Measurements from ENCODE around the gene CDC42EP4.

The CDC42EP4 gene

DNA sequence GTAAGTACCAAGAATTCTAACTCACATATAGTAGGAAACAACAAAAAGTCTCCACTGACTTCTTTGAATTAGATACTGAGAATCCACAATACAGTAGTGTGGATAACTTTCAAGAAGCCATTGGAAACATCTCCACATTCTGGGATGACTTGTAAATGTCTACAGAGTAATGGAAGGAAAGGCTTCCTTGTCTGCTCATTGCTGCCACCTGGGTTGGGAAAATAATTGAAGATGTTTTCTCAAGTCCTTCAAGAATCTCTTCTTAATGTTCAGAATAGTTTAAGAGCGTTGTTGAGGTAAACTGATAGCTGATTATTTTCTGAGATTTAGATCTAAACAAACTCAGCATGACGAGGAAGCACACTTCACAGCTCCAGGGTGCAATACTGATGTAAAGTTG, 64.1 kb downstream of the CDC42EP4 start:
- no peak for DNase-seq

DNA sequence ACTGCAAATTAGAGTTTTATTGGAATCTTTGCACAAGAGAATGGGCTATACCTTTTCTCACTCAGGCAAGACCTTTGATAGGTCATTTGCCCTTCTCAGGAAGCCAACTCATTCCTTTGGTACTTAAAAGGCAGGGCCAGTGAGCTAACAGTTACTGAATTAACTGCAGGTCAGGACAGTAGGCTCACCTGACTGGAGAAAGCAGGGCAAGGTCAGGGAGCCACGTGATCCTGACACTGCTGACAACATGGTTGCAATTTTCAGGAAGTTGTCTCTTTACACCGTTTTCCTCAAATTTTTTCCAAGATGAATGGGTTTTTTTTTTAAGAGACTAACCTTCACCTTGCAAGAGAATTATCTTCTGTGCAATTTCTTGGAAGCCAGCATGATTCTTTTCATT, 71.2 kb downstream of the CDC42EP4 start:
- DNase-seq: no peak

GRCh38 chr17:73237714-73238113, 74.1 kb downstream of the CDC42EP4 start:
- no peak for DNase-seq

DNA sequence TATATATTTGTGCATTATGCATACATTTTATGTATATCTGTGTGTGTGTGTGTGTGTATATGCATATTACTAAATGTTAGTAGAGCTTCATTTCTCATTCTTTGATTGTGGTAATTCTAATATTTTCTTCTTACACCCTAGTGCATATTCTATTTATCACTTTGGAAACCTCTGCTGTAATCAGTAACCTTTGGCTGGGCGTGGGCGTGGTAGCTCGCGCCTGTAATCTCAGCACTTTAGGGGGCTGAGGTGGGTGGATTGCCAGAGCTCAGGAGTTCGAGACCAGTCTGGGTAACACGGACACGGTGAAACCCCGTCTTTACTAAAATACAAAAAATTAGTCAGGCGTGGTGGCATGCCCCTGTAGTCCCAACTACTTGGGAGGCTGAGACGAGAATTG, 77.1 kb downstream of the CDC42EP4 start:
- DNase-seq: no peak

Measured in islet precursor cell (in vitro differentiated cells).